Measurements from ENCODE around the gene XYLT1.

The XYLT1 gene

DNA sequence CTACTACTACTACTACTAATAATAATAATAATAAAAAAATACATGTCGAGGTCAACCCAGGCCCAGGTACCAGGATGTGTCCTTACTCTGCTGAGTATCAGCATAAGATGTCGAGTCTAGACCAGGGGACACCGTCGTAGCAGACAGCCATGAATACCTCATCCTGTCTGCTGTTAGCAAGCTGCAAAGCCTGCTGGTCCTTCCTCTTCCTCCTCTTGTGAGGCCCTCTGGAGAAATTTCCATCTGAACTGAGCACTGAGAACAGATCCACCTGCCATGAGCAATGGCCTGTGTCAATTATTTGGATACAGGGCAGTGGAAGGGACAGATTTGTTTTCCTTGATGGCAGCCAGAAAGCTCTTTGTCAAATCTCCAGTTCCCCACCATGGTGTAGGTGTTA, 168.5 kb downstream of the XYLT1 start:
- Histone ChIP-seq H3K4me3 (ENCODE audit: insufficient read depth in 1 of 2, low read depth in 1 of 2, low read length in 2 of 2) (no peak overlapping the region), H3K9me3 (ENCODE audit: control insufficient read depth, low read length) (no peaks in the 10 kb centered on the region), H3K36me3 (ENCODE audit: control insufficient read depth in 1 of 2, insufficient read depth in 2 of 2, low read depth in 1 of 2, low read length in 2 of 2) (peaks cover 0 to 8% of the 10 kb centered on the region in 2 experiments), H3K27me3 (ENCODE audit: control insufficient read depth in 1 of 2, insufficient read depth in 1 of 2, low read length in 2 of 2) (no peaks in the 10 kb centered on the region), H4K8ac (ENCODE audit: low read length) (no peak overlapping the region), H2AK5ac (ENCODE audit: low read length, severe bottlenecking) (no peak overlapping the region), H3K18ac (ENCODE audit: low read depth in 1 of 2, low read length in 2 of 2) (no peak overlapping the region), H3K4ac (ENCODE audit: low read depth in 1 of 2, low read length in 2 of 2) (no peak overlapping the region), H2BK5ac (ENCODE audit: low read depth, low read length, poor library complexity, severe bottlenecking) (no peak overlapping the region), H2AFZ (ENCODE audit: low read depth, low read length) (no peak overlapping the region), H3K9ac (ENCODE audit: low read length) (no peak overlapping the region), H3K14ac (ENCODE audit: low read length in 2 of 2) (no peak overlapping the region), H4K91ac (ENCODE audit: low read length) (no peak overlapping the region), H2BK12ac (ENCODE audit: low read length in 2 of 2) (no peak overlapping the region), H3K79me1 (replicated peaks; ENCODE audit: low read length, poor library complexity, severe bottlenecking) (no peaks in the 10 kb centered on the region), H3K27ac (ENCODE audit: low read length, poor library complexity, severe bottlenecking) (no peak overlapping the region), H2BK15ac (ENCODE audit: low read depth, poor library complexity, severe bottlenecking) (no peak overlapping the region), H3K4me2 (ENCODE audit: low read length, poor library complexity, severe bottlenecking) (no peak overlapping the region), H2BK120ac (ENCODE audit: low read depth, low read length) (no peak overlapping the region), H3K23ac (ENCODE audit: low read length in 2 of 2) (no peak overlapping the region), H3K4me1 (ENCODE audit: control insufficient read depth, insufficient read depth, low read depth, low read length) (no peaks in the 10 kb centered on the region)
- no peak for DNase-seq
- WGBS = 72% methylated on average over 4 of the region's 4 CpGs

DNA sequence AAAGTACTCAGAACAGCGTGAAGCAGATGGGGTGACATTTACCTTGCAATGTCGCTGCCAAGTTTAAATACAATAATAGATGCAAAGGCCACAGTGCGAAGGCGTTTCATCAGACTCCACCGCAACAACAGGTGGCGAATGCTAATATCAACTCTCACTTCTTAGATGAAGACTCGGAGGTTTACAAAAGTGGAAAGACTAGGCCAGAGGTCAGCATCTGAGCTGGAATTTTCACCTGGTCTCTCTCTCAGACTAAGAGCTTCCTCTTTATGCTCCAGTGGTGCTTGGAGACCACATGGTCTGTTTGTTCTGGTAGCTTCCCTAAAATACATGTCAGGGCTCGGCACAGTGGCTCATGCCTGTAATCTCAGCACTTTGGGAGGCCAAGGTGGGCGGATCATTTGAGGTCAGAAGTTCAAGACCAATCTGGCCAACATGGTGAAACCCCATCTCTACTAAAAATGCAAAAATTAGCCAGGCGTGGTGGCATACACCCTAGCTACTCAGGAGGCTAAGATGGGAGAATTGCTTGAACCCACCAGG, 169.1 kb downstream of the XYLT1 start:
- Histone ChIP-seq H2AFZ (ENCODE audit: low read depth, low read length) (no peak overlapping the region), H3K4me2 (ENCODE audit: low read length, poor library complexity, severe bottlenecking) (no peak overlapping the region), H4K8ac (ENCODE audit: low read length) (no peak overlapping the region), H3K18ac (ENCODE audit: low read depth in 1 of 2, low read length in 2 of 2) (no peak overlapping the region), H2BK15ac (ENCODE audit: low read depth, poor library complexity, severe bottlenecking) (no peak overlapping the region), H3K4me3 (ENCODE audit: insufficient read depth in 1 of 2, low read depth in 1 of 2, low read length in 2 of 2) (no peak overlapping the region), H3K23ac (ENCODE audit: low read length in 2 of 2) (no peak overlapping the region), H3K9ac (ENCODE audit: low read length) (no peak overlapping the region), H3K27me3 (ENCODE audit: control insufficient read depth in 1 of 2, insufficient read depth in 1 of 2, low read length in 2 of 2) (no peaks in the 10 kb centered on the region), H3K9me3 (ENCODE audit: control insufficient read depth, low read length) (no peaks in the 10 kb centered on the region), H4K91ac (ENCODE audit: low read length) (no peak overlapping the region), H2BK5ac (ENCODE audit: low read depth, low read length, poor library complexity, severe bottlenecking) (no peak overlapping the region), H3K79me1 (replicated peaks; ENCODE audit: low read length, poor library complexity, severe bottlenecking) (no peaks in the 10 kb centered on the region), H3K36me3 (ENCODE audit: control insufficient read depth in 1 of 2, insufficient read depth in 2 of 2, low read depth in 1 of 2, low read length in 2 of 2) (peaks cover 0 to 6% of the 10 kb centered on the region in 2 experiments), H3K4ac (ENCODE audit: low read depth in 1 of 2, low read length in 2 of 2) (no peak overlapping the region), H2AK5ac (ENCODE audit: low read length, severe bottlenecking) (no peak overlapping the region), H2BK120ac (ENCODE audit: low read depth, low read length) (no peak overlapping the region), H3K4me1 (ENCODE audit: control insufficient read depth, insufficient read depth, low read depth, low read length) (no peaks in the 10 kb centered on the region), H3K27ac (ENCODE audit: low read length, poor library complexity, severe bottlenecking) (no peak overlapping the region), H3K14ac (ENCODE audit: low read length in 2 of 2) (no peak overlapping the region), H2BK12ac (ENCODE audit: low read length in 2 of 2) (no peak overlapping the region)
- 82% methylated on average over 9 of the region's 10 CpGs for WGBS
- no peak for DNase-seq

DNA sequence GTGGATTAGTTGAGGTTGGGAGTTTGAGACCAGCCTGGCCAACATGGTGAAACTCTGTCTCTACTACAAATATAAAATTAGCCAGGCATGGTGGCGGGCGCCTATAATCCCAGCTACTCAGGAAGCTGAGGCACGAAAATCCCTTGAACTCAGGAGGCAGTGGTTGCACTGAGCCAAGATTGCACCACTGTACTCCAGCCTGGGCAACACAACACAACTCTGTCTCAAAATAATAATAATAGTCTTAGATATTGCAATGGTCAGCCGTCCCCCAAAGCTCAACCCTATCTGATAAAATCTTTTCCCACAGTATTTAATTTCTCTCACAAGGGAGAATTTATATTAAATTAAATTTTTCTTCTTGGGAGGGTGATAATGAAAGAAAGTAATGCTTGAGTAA, 169.6 kb downstream of the XYLT1 start:
- Histone ChIP-seq H2BK5ac (ENCODE audit: low read depth, low read length, poor library complexity, severe bottlenecking) (no peak overlapping the region), H3K4me1 (ENCODE audit: control insufficient read depth, insufficient read depth, low read depth, low read length) (no peaks in the 10 kb centered on the region), H3K18ac (ENCODE audit: low read depth in 1 of 2, low read length in 2 of 2) (no peak overlapping the region), H3K23ac (ENCODE audit: low read length in 2 of 2) (no peak overlapping the region), H4K91ac (ENCODE audit: low read length) (no peak overlapping the region), H2BK12ac (ENCODE audit: low read length in 2 of 2) (no peak overlapping the region), H3K79me1 (replicated peaks; ENCODE audit: low read length, poor library complexity, severe bottlenecking) (no peaks in the 10 kb centered on the region), H2BK120ac (ENCODE audit: low read depth, low read length) (no peak overlapping the region), H3K4me3 (ENCODE audit: insufficient read depth in 1 of 2, low read depth in 1 of 2, low read length in 2 of 2) (no peak overlapping the region), H3K27ac (ENCODE audit: low read length, poor library complexity, severe bottlenecking) (no peak overlapping the region), H2AFZ (ENCODE audit: low read depth, low read length) (no peak overlapping the region), H2BK15ac (ENCODE audit: low read depth, poor library complexity, severe bottlenecking) (no peak overlapping the region), H3K4me2 (ENCODE audit: low read length, poor library complexity, severe bottlenecking) (no peak overlapping the region), H3K27me3 (ENCODE audit: control insufficient read depth in 1 of 2, insufficient read depth in 1 of 2, low read length in 2 of 2) (no peaks in the 10 kb centered on the region), H3K36me3 (ENCODE audit: control insufficient read depth in 1 of 2, insufficient read depth in 2 of 2, low read depth in 1 of 2, low read length in 2 of 2) (peaks cover 0 to 5% of the 10 kb centered on the region in 2 experiments), H2AK5ac (ENCODE audit: low read length, severe bottlenecking) (no peak overlapping the region), H3K14ac (ENCODE audit: low read length in 2 of 2) (no peak overlapping the region), H3K9me3 (ENCODE audit: control insufficient read depth, low read length) (no peaks in the 10 kb centered on the region), H3K4ac (ENCODE audit: low read depth in 1 of 2, low read length in 2 of 2) (no peak overlapping the region), H4K8ac (ENCODE audit: low read length) (no peak overlapping the region), H3K9ac (ENCODE audit: low read length) (no peak overlapping the region)
- WGBS = 87% methylated on average over 3 of the region's 4 CpGs
- no peak for DNase-seq

DNA sequence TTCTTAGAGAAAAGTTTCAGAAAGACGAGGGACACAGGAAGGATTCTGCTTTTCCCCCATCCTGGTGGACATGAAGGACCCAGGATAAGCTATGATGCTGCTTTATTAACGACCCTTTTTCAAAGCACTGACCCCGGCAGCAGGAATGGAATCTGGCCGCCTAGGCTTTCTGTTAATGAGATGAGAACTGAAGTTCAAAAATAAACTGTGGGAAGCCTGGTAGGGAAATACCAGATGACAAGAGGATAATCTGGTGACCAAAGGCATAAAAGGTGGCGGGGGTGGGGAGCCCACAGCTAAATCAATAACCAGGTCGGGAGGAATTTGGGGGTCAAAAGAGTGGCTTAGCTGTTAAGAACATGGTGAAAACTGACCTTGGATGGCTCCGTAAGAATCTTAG, 171.0 kb downstream of the XYLT1 start:
- Histone ChIP-seq H3K9me3 (ENCODE audit: control insufficient read depth, low read length) (no peaks in the 10 kb centered on the region), H2BK120ac (ENCODE audit: low read depth, low read length) (no peak overlapping the region), H2BK12ac (ENCODE audit: low read length in 2 of 2) (no peak overlapping the region), H3K9ac (ENCODE audit: low read length) (no peak overlapping the region), H3K4me3 (ENCODE audit: insufficient read depth in 1 of 2, low read depth in 1 of 2, low read length in 2 of 2) (no peak overlapping the region), H2BK15ac (ENCODE audit: low read depth, poor library complexity, severe bottlenecking) (no peak overlapping the region), H3K14ac (ENCODE audit: low read length in 2 of 2) (no peak overlapping the region), H4K91ac (ENCODE audit: low read length) (no peak overlapping the region), H3K4me2 (ENCODE audit: low read length, poor library complexity, severe bottlenecking) (no peak overlapping the region), H3K27ac (ENCODE audit: low read length, poor library complexity, severe bottlenecking) (no peak overlapping the region), H3K36me3 (ENCODE audit: control insufficient read depth in 1 of 2, insufficient read depth in 2 of 2, low read depth in 1 of 2, low read length in 2 of 2) (peaks cover 0 to 5% of the 10 kb centered on the region in 2 experiments), H2AFZ (ENCODE audit: low read depth, low read length) (no peak overlapping the region), H4K8ac (ENCODE audit: low read length) (no peak overlapping the region), H3K4ac (ENCODE audit: low read depth in 1 of 2, low read length in 2 of 2) (no peak overlapping the region), H3K27me3 (ENCODE audit: control insufficient read depth in 1 of 2, insufficient read depth in 1 of 2, low read length in 2 of 2) (no peaks in the 10 kb centered on the region), H3K18ac (ENCODE audit: low read depth in 1 of 2, low read length in 2 of 2) (no peak overlapping the region), H2AK5ac (ENCODE audit: low read length, severe bottlenecking) (no peak overlapping the region), H2BK5ac (ENCODE audit: low read depth, low read length, poor library complexity, severe bottlenecking) (no peak overlapping the region), H3K23ac (ENCODE audit: low read length in 2 of 2) (no peak overlapping the region), H3K4me1 (ENCODE audit: control insufficient read depth, insufficient read depth, low read depth, low read length) (no peaks in the 10 kb centered on the region), H3K79me1 (replicated peaks; ENCODE audit: low read length, poor library complexity, severe bottlenecking) (no peaks in the 10 kb centered on the region)
- WGBS = 40% methylated on average over 6 of the region's 7 CpGs
- DNase-seq = no peak

All from mesenchymal stem cell (in vitro differentiated cells and primary cell).